SK-N-SH (cell line): ENCODE data around the gene NEBL.

Experiments used
- CHD2 ChIP-seq: fragments of 150-350 bp; IDR thresholded peaks from 2 replicates; pipeline ENCODE4 v1.6.1; 2018; ENCODE audit warnings: low read length; ENCODE audit not compliant: partially characterized antibody
- CTCF ChIP-seq: fragments of 200-600 bp; sonication (generic); IDR thresholded peaks from 2 replicates; pipeline ENCODE4 v1.6.1; 2017; ENCODE audit warnings: antibody characterized with exemption, mild to moderate bottlenecking, moderate library complexity
- EZH2phosphoT487 ChIP-seq: fragments of 200-600 bp; sonication (generic); IDR thresholded peaks from 2 replicates; pipeline ENCODE4 v1.6.1; 2017; ENCODE audit warnings: low read depth, mixed run types, mild to moderate bottlenecking, antibody characterized with exemption, moderate library complexity, borderline replicate concordance
- GABPA ChIP-seq: IDR thresholded peaks from 2 replicates; pipeline ENCODE4 v1.4.0; 2012; ENCODE audit warnings: low read depth, mild to moderate bottlenecking
- MXI1 ChIP-seq: IDR thresholded peaks from 2 replicates; pipeline ENCODE4 v1.6.1; 2012; ENCODE audit warnings: mild to moderate bottlenecking, low read depth, low read length, improper control_type of control experiment
- NFIC ChIP-seq: IDR thresholded peaks from 2 replicates; pipeline ENCODE4 v1.4.0; 2012; ENCODE audit warnings: borderline replicate concordance
- POLR2AphosphoS5 ChIP-seq: IDR thresholded peaks from 2 replicates; pipeline ENCODE4 v1.6.1; 2012; ENCODE audit warnings: low read depth, low read length
- RCOR1 ChIP-seq: fragments of 150-350 bp; IDR thresholded peaks from 2 replicates; pipeline ENCODE4 v1.6.1; 2017; ENCODE audit warnings: antibody characterized with exemption, low read length
- REST ChIP-seq: IDR thresholded peaks from 2 replicates; pipeline ENCODE4 v1.6.1; 2012; ENCODE audit warnings: mild to moderate bottlenecking, low read depth, low read length, moderate library complexity
- RFX5 ChIP-seq: IDR thresholded peaks from 2 replicates; pipeline ENCODE4 v1.6.1; 2012; ENCODE audit warnings: mild to moderate bottlenecking, improper control_type of control experiment, low read length
- TAF1 ChIP-seq: IDR thresholded peaks from 2 replicates; pipeline ENCODE4 v1.6.1; 2012; ENCODE audit warnings: low read depth, mild to moderate bottlenecking, low read length, moderate library complexity, borderline replicate concordance
- USF1 ChIP-seq: IDR thresholded peaks from 2 replicates; pipeline ENCODE4 v1.4.0; 2012; ENCODE audit warnings: low read depth, borderline replicate concordance
- USF2 ChIP-seq: fragments of 150-350 bp; IDR thresholded peaks from 2 replicates; pipeline ENCODE4 v1.6.1; 2017; ENCODE audit warnings: antibody characterized with exemption, low read length, low read depth, borderline replicate concordance
- ZBTB33 ChIP-seq: IDR thresholded peaks from 2 replicates; pipeline ENCODE4 v1.4.0; 2012; ENCODE audit warnings: low read depth, borderline replicate concordance

GRCh38 chr10:20901110-20901509 lies 4.0 kb upstream of the NEBL start:
- no peak for TF ChIP-seq CTCF
- TF ChIP-seq EZH2phosphoT487: no peak
- no peak for TF ChIP-seq NFIC
- no peak for TF ChIP-seq USF1
- no peak for TF ChIP-seq GABPA
- TF ChIP-seq RFX5: no peak
- no peak for TF ChIP-seq TAF1
- TF ChIP-seq POLR2AphosphoS5: no peak
- no peak for TF ChIP-seq USF2
- no peak for TF ChIP-seq CHD2
- TF ChIP-seq REST: no peak
- no peak for TF ChIP-seq MXI1
- TF ChIP-seq ZBTB33: no peak
- TF ChIP-seq RCOR1: no peak
